Measurements from ENCODE around the gene CHD2.

GRCh38 chr15:92881802-92882696, 18.1 kb upstream of the CHD2 start:
- TF ChIP-seq ATF3 (IDR thresholded peaks at IDR 0.05), result peak; percentile 40
- TF ChIP-seq TAF1 (conservative IDR thresholded peaks at IDR 0.05), result peak; percentile 95
- no peak for TF ChIP-seq CTCF (IDR thresholded peaks at IDR 0.05; ENCODE audit: low read depth, low read length, missing input control)
- no peak for TF ChIP-seq EGR1 (IDR thresholded peaks at IDR 0.05; ENCODE audit: low read depth in 2 of 2)
- TF ChIP-seq REST (IDR thresholded peaks at IDR 0.05), result peak; percentile 75
- no peak for TF ChIP-seq JUND (IDR thresholded peaks at IDR 0.05)
- no peak for TF ChIP-seq MAX (IDR thresholded peaks at IDR 0.05)
- TF ChIP-seq FOXA1 (IDR thresholded peaks at IDR 0.05), result peak; percentile 3
- no peak for TF ChIP-seq ZBTB33 (IDR thresholded peaks at IDR 0.05)
- TF ChIP-seq SP1 (IDR thresholded peaks at IDR 0.05), result peak; percentile 98
